ENCODE results near the gene FBLIM1.

FBLIM1 gene

GRCh38 chr1:15736892-15737261 lies 21.7 kb upstream of the FBLIM1 start:
- Histone ChIP-seq H3K4me1 (ENCODE audit: control insufficient read depth, low read length) (no peaks in the 10 kb centered on the region), H3F3A (ENCODE audit: control insufficient read depth, insufficient read depth) (no peaks in the 10 kb centered on the region), H3K27me3 (ENCODE audit: control insufficient read depth, low read length) (no peaks in the 10 kb centered on the region), H3K79me2 (ENCODE audit: control insufficient read depth, low read length) (no peaks in the 10 kb centered on the region), H3K9me2 (replicated peaks; ENCODE audit: control insufficient read depth, low read length) (no peaks in the 10 kb centered on the region), H3K9me3 (ENCODE audit: control insufficient read depth, insufficient read depth, low read length) (no peaks in the 10 kb centered on the region), H3K27ac (ENCODE audit: low read depth, low read length) (no peak overlapping the region), H3K36me3 (ENCODE audit: control insufficient read depth, low read length) (peaks cover 15% of the 10 kb centered on the region; the same call in 1 of the 2 replicates), H4K20me1 (ENCODE audit: control insufficient read depth, insufficient read depth, low read depth, low read length) (no peaks in the 10 kb centered on the region), H3K4me2 (ENCODE audit: low read length) (no peak overlapping the region), H3K4me3 (ENCODE audit: low read length) (no peak overlapping the region)
- TF ChIP-seq CTCF (IDR thresholded peaks at IDR 0.05; ENCODE audit: low read depth, low read length, poor library complexity, severe bottlenecking) (no peak), EZH2phosphoT487 (IDR thresholded peaks at IDR 0.05; ENCODE audit: borderline replicate concordance, low read length) (no peak)

- Histone ChIP-seq H3K9me2 (replicated peaks; ENCODE audit: control insufficient read depth, low read length) (no peaks in the 10 kb centered on the region), H3K9me3 (ENCODE audit: control insufficient read depth, insufficient read depth, low read length) (no peaks in the 10 kb centered on the region), H3K4me3 (ENCODE audit: low read length) (no peak overlapping the region), H3K79me2 (ENCODE audit: control insufficient read depth, low read length) (no peaks in the 10 kb centered on the region), H3K4me2 (ENCODE audit: low read length) (no peak overlapping the region), H4K20me1 (ENCODE audit: control insufficient read depth, insufficient read depth, low read depth, low read length) (no peaks in the 10 kb centered on the region), H3K36me3 (ENCODE audit: control insufficient read depth, low read length) (peaks cover 10% of the 10 kb centered on the region; the same call in 1 of the 2 replicates), H3K27ac (ENCODE audit: low read depth, low read length) (no peak overlapping the region), H3K4me1 (ENCODE audit: control insufficient read depth, low read length) (no peaks in the 10 kb centered on the region), H3K27me3 (ENCODE audit: control insufficient read depth, low read length) (no peaks in the 10 kb centered on the region), H3F3A (ENCODE audit: control insufficient read depth, insufficient read depth) (no peaks in the 10 kb centered on the region)
- TF ChIP-seq CTCF (IDR thresholded peaks at IDR 0.05; ENCODE audit: low read depth, low read length, poor library complexity, severe bottlenecking) (no peak), EZH2phosphoT487 (IDR thresholded peaks at IDR 0.05; ENCODE audit: borderline replicate concordance, low read length) (no peak)
Observed at GRCh38 chr1:15737324-15738319, 21.0 kb upstream of the FBLIM1 start.

GRCh38 chr1:15738416-15739113 lies 20.0 kb upstream of the FBLIM1 start:
- no peaks in the 10 kb centered on the region for H4K20me1 ChIP-seq (ENCODE audit: control insufficient read depth, insufficient read depth, low read depth, low read length)
- no peaks in the 10 kb centered on the region for H3F3A ChIP-seq (ENCODE audit: control insufficient read depth, insufficient read depth)
- H3K27ac ChIP-seq (ENCODE audit: low read depth, low read length), result no peak overlapping the region
- no peaks in the 10 kb centered on the region for H3K9me3 ChIP-seq (ENCODE audit: control insufficient read depth, insufficient read depth, low read length)
- no peaks in the 10 kb centered on the region for H3K4me1 ChIP-seq (ENCODE audit: control insufficient read depth, low read length)
- peaks cover 7% of the 10 kb centered on the region; the same call in 1 of the 2 replicates for H3K36me3 ChIP-seq (ENCODE audit: control insufficient read depth, low read length)
- no peak overlapping the region for H3K4me2 ChIP-seq (ENCODE audit: low read length)
- no peak overlapping the region for H3K4me3 ChIP-seq (ENCODE audit: low read length)
- no peak for TF ChIP-seq EZH2phosphoT487 (IDR thresholded peaks at IDR 0.05; ENCODE audit: borderline replicate concordance, low read length)
- no peak for TF ChIP-seq CTCF (IDR thresholded peaks at IDR 0.05; ENCODE audit: low read depth, low read length, poor library complexity, severe bottlenecking)
- no peaks in the 10 kb centered on the region for H3K27me3 ChIP-seq (ENCODE audit: control insufficient read depth, low read length)
- no peaks in the 10 kb centered on the region for H3K79me2 ChIP-seq (ENCODE audit: control insufficient read depth, low read length)
- H3K9me2 ChIP-seq (replicated peaks; ENCODE audit: control insufficient read depth, low read length), result no peaks in the 10 kb centered on the region
